Central memory CD4-positive, alpha-beta T cell (primary cell): Measurements from ENCODE around the gene CLDN24.
"Not testable (repeated sequence)": the region's sequence is repeated elsewhere in the genome, so short reads cannot be mapped to it uniquely, and the experiment has no call there.

Experiments used
- DNase-seq: peaks from one replicate; pipeline ENCODE4 v3.0.0; 2022

Gene CLDN24

DNA sequence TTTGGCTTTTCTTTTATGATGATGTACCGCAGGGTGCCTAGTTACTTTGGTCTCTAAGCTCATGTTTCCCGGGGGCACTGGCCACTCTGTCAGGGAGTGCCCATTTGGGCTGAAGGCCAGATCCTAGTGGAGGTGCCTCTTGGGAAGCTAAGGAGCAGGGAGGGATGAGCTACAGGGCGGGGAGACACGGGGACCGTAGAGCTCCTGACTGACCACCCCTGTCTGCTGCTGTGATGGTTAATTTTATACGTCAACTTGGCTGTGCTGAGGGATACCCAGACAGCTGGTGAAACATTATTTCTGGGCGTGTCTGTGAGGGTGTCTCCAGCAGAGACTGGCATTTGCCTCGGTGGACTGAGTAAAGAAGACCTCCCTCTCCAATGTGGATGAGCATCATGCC is 24.9 kb upstream of the CLDN24 start:
- no peak for DNase-seq

DNA sequence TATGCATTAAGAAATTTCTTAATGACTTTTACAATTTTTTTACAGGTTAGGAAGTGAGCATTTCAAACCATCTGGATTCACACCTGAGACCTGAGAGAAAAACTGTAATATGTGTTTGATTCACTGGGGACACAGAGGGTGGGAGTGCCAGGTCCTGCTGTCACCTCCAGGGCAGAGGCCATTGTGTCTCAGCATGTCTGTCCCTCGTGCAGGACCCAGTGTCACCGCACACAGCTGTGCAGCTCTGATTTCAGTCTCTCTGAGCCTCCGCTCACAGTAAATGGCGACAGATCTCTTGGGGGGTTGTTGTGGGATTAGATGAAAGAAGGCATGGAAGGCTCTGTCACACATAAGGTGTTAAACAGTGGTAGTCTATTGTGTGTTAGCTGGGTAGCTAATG is 23.0 kb upstream of the CLDN24 start:
- no peak for DNase-seq

DNA sequence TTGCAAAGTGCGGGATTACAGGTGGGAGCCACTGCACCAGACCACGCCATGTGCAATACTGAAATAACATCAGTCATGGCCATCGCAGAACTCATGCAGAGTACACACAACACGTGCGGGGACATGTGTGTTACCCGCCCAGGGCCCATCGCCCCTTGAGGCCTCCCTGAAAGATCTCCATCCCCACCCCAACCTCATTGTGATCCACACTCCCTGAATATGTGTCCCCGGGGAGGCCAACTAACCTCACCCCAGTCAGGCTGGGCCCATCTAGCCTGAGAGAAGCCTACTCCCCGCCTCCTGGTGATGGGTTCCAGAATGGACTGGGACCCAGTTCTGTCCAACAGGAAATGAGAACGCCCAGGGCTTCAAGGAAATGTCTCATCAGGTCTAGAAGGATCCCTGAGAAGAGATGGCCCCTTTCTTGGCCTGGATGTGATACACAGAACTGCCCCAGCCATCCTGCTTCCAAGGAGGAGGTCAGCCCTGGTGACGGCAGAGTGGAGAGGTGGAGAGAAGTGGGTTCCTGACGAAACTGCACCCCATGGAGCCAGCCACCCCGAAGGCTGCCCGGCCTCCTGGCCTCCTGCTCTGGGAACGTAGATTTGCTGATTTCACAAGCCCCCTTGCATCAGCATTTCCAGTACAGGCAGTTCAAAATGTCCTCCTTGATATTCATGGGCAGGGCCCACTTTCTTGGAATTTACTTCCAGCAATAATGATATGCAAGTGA is 22.5 kb upstream of the CLDN24 start:
- no peak for DNase-seq

DNA sequence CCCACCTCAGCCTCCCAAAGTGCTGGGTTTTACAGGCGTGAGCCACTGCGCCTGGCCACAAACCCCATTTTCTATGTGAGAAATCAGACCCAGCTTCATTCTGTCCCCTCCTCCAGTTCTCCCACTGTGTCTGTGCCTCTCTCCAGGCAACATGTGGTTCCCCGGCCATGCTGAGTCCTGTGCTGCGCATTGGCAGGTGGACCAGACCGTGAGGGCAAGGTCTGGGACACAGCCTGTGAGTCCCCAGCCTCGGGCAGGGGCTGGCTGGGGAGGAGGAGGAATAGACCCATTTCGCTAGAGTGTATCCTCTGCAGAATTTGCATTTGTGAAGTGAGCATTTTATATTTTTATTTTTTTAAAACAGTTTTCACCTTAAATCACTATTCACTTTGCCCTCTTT is 21.5 kb upstream of the CLDN24 start:
- no peak for DNase-seq

DNA sequence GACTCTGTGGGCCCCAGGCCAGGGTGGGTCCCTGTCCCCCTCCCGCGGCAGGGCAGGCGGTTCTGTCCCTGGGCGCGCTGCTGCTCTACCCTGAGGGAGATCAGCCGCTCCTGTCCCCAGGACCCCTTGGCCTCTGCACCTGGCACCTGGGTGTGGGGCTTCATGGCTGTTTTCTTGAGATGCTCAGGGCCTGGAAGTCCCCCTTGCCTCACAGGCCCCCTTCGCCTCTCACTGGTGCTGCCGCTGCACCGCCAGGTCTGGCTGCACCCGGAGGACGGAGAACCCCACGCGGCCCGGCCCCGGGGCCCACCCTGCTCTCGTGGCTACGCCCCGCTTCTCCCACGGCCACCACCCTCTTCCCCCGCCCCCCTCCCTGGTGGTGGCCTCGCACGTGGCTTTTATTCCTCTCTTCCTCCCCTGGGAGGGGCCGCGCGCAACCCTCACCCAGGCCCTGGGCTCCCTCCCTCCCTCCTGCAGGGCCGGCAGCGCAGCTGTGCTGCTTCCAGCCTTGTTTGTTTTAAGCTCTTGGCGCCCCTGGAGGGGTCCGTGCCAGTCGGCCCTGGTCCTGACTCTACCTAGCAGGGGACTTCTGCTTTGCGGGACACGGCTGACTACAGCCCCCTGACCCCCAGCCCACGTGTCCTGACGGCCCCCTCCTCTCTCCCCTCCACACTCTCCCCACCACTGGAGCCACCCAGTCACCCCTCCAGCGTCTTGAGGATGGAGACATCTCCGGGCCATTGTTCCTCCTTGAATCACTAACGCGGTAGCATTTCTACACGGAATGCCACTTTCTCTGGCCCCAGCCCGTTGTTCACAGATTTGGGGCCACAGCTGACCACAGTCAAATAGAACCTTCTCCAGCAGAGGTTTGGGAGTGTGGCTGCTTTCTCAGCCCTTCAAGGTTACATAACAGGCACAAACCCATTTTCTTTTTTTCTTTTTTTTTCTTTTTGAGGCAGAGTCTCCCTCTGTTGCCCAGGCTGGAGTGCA is 20.6 kb upstream of the CLDN24 start:
- no peak for DNase-seq

DNA sequence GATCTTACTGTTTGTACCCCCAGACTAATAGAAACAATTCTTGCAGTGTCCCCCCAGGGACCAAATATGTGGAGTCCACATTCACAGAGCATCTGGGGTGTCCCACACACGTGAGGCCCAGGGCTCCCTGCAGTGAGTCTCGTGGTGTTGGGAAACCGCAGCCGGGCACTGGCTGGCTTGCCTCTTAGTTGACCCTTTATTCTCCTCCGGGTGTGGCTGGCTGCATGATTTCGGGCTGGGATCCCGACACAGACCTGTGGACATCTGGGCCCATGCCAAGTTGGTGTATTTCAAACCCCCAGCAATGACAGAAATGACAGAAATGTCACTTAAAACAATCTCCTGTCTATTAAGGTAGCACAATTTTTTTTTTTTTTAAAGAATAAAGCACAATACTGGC is 15.6 kb upstream of the CLDN24 start:
- DNase-seq = no peak

DNA sequence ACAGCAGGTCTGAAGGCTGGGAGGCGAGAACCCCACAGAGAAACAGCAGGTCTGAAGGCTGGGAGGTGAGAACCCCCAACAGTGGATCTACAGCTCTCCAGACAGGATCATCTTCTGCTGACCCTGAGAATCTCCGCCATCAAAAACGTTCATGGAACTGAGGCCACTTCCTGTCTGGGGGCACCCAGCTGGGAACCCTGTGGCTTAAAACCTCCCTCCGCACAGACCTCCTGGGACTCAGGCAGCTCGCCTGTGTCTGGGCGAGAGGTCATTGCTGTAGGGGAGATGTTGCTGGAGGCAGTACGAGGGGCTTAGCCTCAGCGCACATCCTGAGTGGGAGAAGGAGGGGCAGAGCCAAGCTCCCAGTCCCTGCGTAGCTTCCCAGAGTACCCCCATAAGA is 15.1 kb upstream of the CLDN24 start:
- no peak for DNase-seq

DNA sequence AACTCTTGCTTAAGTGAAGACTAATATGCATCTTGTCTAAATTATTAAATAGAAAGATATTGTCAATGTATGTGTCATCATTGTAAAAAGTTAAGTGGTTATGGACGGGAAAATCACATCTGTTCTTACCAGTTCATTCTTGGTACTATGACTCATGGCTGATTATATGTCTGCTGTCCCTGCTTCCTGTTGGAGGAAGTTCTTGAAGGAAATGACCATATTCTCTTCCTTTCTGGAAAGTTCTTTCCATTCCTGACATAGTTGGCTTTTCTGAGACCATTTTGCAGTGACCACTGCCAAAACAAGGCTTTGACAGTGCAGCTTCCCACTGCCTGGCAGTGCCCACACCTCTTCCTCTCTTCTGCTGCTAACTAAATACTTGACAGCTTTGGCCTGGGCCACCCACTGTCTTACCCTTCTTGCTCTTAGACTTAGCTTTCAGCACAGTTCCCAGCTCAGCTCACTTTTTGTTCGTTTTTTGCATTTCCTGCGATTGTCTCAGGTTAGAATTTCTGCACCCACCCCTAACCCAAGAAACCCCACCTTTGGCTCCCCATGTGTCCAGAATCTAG is 13.2 kb upstream of the CLDN24 start:
- DNase-seq = no peak

DNA sequence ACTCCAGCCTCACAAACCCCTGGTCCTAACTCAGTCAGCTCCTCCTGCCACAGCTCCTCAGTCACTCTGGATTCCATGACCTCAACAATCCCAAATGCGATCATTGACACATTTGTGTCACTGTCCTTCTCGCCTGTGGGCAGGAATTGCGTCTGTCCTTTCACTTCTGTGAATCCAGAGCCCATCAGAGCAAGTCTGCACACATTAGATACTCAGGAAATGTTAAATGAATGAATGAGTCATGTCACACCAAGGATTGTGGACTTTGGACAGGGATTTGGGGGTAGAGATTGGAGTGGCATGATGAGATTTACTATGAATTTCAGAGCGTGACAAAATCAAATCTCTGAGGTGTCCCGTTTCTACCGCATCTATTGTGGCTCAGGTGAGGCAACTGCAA is 11.8 kb upstream of the CLDN24 start:
- DNase-seq = no peak

DNA sequence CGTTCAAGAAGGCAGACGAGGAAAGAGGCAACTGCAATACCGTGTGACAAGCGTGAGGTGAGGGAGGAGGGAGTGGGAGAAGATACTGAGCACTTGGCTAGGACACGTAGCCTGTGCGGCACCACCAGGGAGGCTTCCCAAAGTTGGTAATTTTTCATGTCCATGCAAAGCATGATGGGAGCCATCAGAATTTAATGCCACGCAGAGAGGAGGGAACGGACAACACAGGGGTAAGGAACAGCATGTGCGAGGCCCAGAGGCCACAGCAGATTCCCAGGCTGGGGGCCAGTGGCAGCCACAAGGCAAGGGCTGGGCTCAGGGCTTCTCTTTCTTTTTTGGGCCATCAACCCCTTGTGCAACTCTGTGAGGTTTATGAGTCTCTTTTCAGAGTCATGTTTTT is 11.0 kb upstream of the CLDN24 start:
- no peak for DNase-seq

DNA sequence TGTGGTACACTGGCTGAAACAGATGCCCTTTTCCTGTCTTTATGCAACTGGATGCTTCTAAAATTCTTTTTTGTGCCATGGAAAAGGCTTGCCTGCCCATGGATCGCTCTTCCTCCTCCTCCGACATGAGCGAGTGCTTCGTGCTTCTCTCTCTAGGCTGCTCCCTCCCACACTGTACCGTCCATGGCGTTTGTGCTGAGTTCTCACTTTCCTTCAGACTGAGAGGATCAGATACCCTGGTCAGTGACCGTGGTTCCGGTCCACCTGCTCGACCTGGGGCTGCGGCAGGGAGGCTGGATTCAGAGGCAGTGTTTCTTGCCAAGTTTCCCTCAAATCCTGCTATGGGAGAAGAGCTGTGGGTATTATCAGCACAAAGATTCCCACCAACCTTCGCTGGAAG is 10.2 kb upstream of the CLDN24 start:
- no peak for DNase-seq

DNA sequence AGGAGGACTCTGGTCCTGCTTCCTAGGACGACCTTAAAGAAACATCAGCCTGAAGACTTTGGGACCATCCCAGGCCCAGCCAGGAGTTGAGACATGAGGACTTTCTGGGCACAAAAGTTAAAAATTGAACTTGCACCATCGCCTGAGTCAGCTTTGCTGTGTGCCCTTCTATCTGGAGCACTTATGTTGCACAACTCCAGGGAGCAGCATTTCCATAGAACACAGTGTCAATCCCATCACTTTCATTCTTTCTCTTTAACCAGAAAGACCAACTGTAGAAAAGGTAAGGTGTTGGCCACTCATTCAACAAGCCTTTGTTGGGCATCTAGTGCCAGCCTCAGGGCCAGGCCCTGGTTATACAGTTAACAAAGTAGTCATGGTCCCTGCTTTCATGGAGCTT is 8.6 kb upstream of the CLDN24 start:
- no peak for DNase-seq

DNA sequence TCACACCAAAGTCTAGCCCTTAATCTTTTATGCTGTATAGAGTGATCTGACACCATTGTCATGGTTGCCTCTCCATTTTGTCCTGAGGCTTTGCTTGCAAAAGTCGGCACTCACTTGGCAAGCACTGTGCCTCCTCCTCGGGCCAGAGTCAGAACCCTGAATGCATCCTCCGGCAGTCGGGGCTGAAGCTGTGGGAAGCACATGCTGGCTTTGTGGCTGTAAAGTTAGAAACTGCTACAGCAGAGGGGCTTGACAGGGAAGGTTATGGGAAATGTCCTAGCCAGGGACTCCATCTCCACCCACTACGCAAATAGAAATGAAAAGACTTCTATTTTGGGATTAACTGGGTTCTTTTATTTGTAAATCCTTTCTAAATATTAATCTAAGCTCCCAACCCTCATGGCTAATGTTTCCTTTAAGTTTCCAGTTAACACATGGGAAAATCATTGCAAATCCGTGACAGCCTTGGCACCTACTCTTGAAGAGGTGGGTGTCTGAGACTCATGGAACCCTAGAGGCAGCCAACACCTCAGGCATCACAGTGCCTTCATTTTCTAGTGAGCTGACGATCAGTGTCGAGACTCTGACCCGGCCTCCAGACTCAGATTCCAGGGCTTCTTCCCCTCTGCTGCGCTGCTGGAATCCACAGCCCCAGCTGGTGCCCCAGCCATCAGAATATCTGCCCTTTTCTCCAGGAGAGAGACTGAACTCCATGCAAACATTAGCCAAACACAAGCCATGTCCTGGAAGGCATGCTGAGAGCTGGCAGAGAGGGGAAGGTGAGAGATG is 7.9 kb upstream of the CLDN24 start:
- no peak for DNase-seq

DNA sequence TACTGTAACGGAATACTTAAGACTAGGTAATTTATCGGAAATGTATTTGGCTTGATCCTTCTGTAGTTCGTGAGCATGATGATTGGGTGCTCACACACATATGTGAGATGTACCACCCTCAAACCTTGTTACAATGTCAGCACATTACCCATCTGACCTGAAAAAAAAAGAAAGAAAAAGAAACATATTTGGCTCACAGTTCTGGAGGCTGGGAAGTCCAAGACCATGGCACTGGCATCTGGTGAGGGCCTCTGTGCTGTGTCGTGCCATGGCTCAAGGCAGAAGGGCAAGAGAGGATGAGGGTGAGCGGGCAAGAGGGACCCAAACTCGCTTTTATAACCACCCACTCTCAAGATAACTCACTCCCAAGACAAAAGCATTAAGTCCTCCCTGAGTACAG is 7.0 kb upstream of the CLDN24 start:
- DNase-seq = no peak

DNA sequence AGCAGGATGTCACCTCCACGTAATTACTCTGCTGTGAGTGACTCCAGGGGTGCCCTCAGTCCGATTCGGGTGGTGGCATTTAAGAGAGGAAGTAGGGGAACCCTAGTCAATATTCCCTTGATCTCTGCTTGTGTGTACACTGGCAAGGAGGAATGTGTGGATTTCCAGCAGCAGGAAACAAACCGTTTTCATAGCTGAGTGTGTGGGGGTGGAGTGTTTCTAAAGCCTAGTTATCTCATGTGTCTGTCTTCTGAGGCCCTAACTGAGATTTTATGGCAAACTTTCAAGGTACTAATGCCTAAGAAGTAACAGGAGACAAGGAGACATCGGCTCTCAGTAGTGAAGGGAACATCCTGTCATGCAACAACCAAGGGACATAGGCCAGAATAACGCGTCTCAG is 6.6 kb upstream of the CLDN24 start:
- DNase-seq = no peak

DNA sequence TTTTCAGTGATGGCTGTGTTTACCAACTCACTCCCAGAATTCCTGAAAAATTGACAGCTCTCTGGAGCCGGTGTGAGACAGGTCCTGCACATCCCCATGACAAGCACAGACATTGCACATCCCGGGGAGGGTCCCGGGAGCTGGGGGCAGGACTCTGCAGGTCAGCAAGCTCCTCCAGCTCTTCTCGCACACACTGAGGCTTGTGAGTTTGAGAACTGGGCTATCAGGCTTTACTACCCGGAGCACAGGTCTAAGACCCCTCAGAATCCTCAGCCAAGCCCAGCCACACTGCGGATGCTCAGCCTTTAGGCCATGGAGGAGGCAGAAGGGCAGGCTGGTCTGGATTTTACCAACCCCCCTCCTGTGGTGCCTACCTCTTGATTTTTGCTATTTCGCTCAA is 5.6 kb upstream of the CLDN24 start:
- no peak for DNase-seq

DNA sequence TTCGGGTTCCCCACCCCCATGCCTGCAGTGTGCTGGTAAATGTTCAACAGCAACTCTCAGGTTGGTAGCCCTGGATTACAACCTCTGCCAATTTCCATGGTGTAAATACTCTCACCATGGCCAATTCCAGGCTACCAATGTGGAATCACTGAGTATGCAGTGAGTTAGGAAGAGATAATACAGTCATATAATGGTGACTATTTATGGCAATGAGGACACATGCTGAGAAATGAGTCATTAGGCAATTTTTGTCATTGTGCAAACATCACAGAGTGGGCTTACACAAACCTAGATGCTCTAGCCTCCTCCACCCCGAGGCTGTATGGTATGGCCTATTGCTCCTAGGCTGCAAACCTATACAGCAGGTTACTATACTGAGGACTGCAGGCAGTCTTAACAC is 4.6 kb upstream of the CLDN24 start:
- DNase-seq = no peak

DNA sequence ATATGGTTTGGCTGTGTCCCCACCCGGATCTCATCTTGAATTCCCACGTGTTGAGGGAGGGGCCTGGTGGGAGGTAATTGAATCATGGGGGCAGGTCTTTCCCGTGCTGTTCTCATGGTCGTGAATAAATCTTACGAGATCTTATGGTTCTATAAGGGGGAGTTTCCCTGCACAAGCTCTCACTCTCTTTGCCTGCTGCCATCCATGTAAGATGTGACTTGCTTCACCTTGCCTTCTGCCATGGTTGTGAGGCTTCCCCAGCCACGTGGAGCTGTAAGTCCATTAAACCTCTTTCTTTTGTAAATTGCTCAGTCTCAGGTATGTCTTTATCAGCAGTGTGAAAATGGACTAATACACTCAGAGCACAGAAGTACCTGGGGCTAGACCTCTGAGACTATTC is 4.2 kb upstream of the CLDN24 start:
- not testable (repeated sequence) for DNase-seq

DNA sequence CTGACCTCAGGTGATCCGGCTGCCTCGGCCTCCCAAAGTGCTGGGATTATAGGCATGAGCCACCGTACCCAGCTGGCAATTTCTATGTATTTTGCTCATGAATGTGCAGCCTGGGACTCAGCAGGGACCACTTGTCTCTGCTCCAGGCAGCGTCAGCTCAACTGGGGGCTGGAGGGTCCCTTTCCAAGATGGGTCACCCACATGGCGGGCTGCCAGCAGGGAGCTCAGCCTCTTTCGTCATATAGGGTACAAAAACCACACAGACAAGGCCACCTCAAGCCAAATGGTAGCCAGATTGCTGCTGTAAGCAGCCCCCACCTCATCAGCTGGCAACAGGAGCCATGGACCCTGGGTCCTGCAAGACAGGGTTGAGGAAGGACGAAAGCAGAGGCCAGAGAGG is 2.4 kb upstream of the CLDN24 start:
- no peak for DNase-seq

DNA sequence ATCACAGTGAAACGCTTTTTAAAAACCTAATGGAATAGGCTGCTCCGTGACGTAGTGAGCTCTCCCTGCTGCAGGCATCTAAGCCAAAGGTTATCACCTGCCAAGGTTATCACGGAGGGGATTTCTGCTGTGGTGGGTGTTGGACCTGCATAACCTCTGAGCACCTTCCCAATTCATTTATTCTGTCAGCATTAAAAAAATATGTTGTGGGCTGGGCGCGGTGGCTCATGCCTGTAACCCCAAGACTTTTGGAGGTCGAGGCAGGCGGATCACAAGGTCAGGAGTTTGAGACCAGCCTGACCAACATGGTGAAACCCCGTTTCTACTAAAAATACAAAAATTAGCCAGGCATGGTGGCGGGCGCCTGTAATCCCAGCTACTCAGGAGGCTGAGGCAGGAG is 1.8 kb upstream of the CLDN24 start:
- not testable (repeated sequence) for DNase-seq

DNA sequence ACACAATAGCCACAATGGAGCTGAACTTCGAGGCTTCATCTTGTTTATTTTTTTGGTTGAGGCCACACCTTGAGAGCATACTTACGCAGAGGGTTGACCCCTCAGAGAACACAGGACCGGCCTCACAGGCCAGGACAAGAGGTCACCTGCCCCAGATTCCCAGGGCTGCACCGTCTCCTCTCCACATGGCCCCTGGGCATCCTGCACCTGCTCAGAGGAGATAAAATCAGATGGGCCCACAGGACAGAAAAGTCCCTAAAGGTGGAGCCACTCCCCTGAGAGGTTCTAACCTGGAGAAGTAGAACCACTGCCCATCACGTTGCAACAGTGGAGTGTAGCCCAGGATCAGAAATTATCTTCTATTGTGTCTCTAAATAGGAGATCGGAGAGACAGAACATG is 1.1 kb upstream of the CLDN24 start:
- DNase-seq = no peak

DNA sequence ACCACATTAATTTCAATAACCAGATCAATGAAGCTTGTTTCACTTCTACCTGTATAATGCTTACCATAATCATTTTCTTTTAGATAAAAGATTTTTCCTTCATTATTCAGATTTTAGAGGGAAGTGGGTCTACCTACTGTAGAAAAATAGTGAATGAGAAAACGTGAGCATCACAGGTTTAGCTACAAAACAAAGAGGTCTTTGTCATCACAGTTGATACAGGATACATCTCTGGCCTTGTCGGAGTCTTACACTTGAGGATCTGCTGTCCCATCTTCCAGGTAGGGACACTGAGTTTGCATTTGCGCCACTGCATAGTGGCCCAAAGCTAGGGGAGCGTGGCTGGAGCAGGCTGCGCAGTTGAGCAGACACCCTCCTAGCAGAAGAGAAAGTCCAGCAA is 710 bp downstream of the CLDN24 start:
- no peak for DNase-seq

DNA sequence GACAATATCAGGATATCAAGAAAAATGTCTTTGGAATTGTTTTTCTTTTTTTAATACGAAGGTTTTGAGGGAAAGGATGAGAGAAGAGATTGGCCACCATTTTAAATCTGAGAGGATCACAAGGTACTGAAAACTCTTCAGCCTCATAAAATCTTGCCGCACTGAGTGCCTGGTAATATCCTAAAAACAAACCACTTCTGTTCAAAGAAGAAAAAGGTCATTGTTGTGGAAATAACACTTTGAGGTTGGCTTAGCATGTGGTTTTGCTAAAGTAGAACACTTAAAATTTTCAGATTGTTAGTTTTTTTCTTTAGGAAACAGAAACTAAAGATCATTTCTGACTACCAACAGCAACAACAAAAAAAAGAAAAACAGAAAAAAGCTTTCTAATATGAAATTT is 1.1 kb downstream of the CLDN24 start:
- peak; percentile 55 for DNase-seq
